Activated T-helper 1 cell treated with anti-CD3 and anti-CD28 coated beads, Interleukin-12 subunit alpha, Interleukin-12 subunit beta, Interleukin-2, Interleukin-4 antibody, amounts not matched to agents 30 ng/mL and 10 ng/mL and 1 ng/mL, durations not matched to agents 14 hours and 24 hours and 36 hours (primary cell): ENCODE data around the gene TK1. TPM values are rescaled to one million over a fixed set of nuclear protein-coding genes. Genes with fewer than 3 reads are reported as not detected.
"Not testable (repeated sequence)": the region's sequence is repeated elsewhere in the genome, so short reads cannot be mapped to it uniquely, and the experiment has no call there.

ENCODE experiments used
- DNase-seq: peaks from one replicate; pipeline ENCODE4 v3.0.0; 2021; ENCODE audit warnings: low spot score
- H3K27ac Mint-ChIP-seq: one replicate; pipeline ENCODE4 v1.8.0; 2021; ENCODE audit warnings: mild to moderate bottlenecking, mixed read lengths
- H3K27me3 Mint-ChIP-seq: one replicate; pipeline ENCODE4 v1.8.0; 2022; ENCODE audit warnings: mild to moderate bottlenecking, moderate library complexity, mixed read lengths; ENCODE audit not compliant: insufficient read depth
- H3K36me3 Mint-ChIP-seq: one replicate; pipeline ENCODE4 v1.8.0; 2021; ENCODE audit warnings: low read depth, mixed read lengths
- H3K4me1 Mint-ChIP-seq: one replicate; pipeline ENCODE4 v1.8.0; 2021; ENCODE audit warnings: low read depth, mixed read lengths
- H3K4me3 Mint-ChIP-seq: one replicate; pipeline ENCODE4 v1.8.0; 2021; ENCODE audit warnings: mild to moderate bottlenecking, moderate library complexity, mixed read lengths
- H3K9me3 Mint-ChIP-seq: one replicate; pipeline ENCODE4 v1.8.0; 2021; ENCODE audit warnings: mixed read lengths
- intact Hi-C: fragments of 100-400 bp; cut with micrococcal nuclease; formaldehyde crosslinking; loops from one replicate; pipeline ENCODE4 v1.15.1; 2024
- total RNA-seq: library from RNA; stranded (reverse); gene quantifications from 2 replicates; pipeline ENCODE4 v1.2.3, GENCODE V29; 2022

Gene TK1
- total RNA-seq, 1 donor from 2014 or later, result 66.8 TPM

DNA sequence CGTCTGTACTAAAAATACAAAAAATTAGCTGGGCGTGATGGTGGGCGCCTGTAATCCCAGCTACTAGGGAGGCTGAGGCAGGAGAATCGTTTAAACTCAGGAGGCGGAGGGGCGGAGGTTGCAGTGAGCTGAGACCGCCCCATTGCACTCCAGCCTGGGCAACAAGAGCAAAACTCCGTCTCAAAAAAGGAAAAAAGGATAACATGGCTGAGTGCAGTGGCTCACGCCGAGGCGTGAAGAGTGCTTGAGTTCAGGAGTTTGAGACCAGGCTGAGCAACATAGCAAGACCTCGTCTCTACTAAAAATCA is 47.0 kb downstream of the TK1 start:
- H3K27me3 Mint-ChIP-seq, DNase-seq, H3K4me3 Mint-ChIP-seq, H3K9me3 Mint-ChIP-seq: not testable (repeated sequence)
- Mint-ChIP-seq H3K4me1 (peaks cover 42% of the 10 kb centered on the region), H3K36me3 (peaks cover 29% of the 10 kb centered on the region), H3K27ac (peak overlapping the region; percentile 77)
- intact Hi-C loops, result loop anchor here (1.0 to 2.0 kb wide), 5 partner anchors 10 to 74 kb away; partner anchors contain the start of genes AFMID, BIRC5, SYNGR2 and TK1

DNA sequence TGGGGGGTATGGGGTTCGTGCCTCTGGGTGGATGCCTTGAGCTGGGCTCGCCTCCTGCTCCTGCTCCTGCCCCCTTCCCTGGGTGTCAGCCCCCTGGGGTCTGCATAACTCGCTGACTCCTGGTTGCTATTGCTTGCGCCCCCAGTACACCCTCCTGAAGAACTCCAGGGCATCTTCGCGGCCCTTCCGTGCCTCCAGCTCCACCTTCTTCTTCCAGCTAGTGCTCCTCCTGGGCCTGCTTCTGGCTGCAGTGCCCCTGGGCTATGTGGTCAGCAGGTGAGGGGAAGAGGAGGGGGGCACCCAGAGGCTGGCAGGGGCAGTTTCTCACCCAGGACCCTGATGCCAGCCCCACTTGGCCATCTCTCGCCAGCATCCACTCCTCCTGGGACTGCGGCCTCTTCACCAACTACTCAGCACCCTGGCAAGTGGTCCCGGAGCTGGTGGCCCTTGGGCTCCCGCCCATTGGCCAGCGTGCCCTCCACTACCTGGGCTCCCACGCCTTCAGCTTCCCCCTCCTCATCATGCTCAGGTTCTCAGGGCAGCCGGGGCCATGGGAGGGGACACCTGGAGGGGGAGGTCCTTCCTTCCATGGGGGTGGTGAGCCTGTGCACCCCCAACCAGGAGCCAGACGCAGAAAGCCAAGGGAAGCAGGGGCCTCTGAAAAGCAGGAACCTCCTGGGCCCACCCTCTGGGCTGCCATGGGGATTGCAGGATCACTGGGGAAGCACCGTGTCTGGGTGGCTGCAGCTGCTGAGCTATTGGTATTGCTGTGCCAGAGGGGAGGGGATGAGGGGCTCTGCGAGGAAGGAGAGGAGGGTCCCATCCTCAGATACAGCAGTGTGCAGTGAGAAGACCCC is 48.4 kb downstream of the TK1 start:
- Mint-ChIP-seq H3K27ac (no peak overlapping the region), H3K4me1 (peaks cover 56% of the 10 kb centered on the region), H3K9me3 (no peaks in the 10 kb centered on the region), H3K27me3 (no peaks in the 10 kb centered on the region), H3K36me3 (peaks cover 41% of the 10 kb centered on the region), H3K4me3 (no peak overlapping the region)
- intact Hi-C loops, result no loop called here
- DNase-seq, result no peak

DNA sequence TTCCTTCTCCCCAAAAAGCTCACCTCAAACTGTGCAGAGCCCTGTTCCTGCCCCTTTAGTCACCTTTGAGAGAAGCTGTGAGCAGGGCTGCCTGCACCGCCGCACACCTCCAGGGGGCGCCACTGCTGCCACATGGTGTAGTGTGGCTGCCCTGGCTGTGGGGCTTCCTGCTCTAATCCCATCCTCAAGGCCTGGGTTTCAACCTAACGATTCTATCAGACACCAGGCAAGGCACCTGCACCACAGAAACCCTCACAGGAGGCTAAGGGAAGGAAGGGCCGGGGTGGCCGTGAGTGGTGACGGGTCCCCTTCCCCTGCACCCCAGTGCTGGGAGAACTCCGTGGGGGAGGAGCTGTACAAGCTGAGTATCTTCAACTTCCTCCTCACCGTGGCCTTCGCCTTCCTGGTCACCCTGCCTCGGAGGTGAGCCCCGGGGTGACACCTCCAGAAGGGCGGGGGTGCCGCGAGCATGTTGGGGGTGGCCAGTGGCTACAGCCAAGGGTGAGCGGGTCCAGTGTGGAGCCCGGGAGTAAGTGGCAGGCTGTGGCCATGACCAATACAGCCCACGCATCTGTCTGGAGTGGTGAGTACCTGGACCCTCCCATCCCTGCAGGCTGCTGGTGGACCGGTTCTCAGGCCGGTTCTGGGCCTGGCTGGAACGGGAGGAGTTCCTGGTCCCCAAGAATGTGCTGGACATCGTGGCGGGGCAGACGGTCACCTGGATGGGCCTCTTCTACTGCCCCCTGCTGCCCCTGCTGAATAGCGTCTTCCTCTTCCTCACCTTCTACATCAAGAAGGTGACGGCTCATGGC is 49.3 kb downstream of the TK1 start:
- H3K4me3 Mint-ChIP-seq, result peak overlapping the region; percentile 7
- no peaks in the 10 kb centered on the region for H3K27me3 Mint-ChIP-seq
- peaks cover 63% of the 10 kb centered on the region for H3K4me1 Mint-ChIP-seq
- DNase-seq, result no peak
- intact Hi-C loops, result no loop called here
- H3K9me3 Mint-ChIP-seq, result no peaks in the 10 kb centered on the region
- H3K36me3 Mint-ChIP-seq, result peaks cover 48% of the 10 kb centered on the region
- H3K27ac Mint-ChIP-seq, result peak overlapping the region; percentile 74

DNA sequence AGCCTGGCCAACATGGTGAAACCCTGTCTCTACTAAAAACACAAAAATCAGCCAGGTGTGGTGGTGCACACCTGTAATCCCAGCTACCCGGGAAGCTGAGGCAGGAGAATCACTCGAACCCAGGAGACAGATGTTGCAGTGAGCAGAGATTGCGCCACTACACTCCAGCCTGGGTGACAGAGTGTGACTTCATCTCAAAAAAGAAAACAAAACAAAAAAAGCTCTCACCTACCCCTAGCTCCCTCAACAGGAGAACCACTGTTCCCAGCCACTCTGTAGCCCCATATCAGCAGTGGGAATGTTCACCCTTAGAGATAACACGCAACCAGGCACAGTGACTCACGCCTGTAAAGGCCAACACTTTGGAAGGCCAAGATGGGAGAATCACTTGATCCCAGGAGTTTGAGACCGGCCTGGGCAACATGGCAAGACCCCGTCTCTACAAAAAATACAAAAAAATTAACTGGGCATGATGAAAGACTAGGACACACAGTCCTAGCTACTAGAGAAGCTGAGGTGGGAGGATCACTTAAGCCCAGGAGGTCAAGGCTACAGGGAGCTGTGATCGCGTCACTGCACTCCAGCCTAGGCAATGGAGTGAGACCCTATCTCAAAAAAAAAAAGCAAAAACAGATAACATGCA is 50.9 kb downstream of the TK1 start:
- Mint-ChIP-seq H3K4me3 (peak overlapping the region; percentile 20), H3K9me3 (no peaks in the 10 kb centered on the region), H3K4me1 (peaks cover 63% of the 10 kb centered on the region), H3K36me3 (peaks cover 46% of the 10 kb centered on the region), H3K27ac (peak overlapping the region; percentile 68), H3K27me3 (no peaks in the 10 kb centered on the region)
- no peak for DNase-seq
- intact Hi-C loops, result no loop called here

DNA sequence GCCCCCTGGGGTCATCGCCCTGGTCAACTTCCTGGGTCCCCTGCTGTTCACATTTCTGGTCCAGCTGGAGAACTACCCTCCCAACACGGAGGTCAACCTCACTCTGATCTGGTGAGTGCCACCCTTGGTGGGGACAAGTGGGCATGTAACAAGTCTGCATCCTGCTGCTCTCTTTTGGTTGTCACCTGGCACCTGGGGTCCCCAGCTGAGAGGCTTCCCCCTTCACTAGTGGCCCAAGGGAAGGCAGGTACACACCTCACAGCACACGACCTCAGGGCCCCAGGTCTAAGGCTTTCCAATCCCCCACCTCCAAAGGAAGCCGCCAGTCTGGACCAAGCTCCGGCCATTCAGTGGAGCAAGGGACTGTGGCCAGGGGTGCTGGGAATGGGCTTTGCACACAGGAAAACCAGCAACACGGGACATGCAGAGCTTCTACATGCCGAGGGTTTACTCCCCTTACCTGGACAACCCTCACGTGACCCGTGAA is 51.9 kb downstream of the TK1 start:
- peaks cover 66% of the 10 kb centered on the region for H3K4me1 Mint-ChIP-seq

DNA sequence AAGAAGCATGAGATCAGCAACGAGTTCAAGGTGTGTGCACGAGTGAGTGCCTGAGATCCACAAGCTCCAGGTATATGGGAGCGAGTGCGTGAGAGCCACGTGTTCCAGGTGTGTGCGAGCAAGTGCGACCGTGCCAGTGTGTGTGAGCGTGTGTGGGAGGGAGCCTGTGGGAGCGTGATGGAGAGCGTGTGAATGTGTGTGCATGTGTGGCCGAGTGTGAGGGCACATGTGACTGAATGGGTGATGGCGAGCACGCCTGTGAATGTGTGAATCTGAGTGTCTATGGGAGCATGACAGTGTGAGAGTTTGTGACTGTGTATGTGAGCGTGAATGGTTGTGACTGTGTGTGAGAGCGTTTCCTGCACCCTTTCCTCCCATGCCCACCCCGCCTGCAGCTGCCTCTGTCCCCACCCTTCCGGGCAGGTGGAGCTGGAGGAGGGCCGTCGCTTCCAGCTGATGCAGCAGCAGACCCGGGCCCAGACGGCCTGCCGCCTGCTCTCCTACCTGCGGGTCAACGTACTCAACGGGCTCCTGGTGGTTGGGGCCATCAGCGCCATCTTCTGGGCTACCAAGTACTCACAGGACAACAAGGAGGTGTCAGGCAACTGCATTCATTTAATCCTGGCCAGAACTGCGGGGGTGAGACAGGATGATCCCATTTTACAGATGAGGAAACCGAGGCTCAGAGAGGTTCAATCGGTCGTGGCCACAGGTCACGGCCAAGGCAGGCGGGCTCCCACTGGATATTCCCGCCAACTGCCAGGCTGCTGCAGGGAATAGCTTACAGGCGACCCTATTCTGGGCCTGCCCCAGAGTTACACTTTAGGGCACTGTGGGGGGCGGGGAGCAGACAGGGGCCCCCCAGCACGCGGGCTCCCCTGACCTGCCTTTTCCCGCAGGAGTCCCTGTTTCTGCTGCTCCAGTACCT is 52.6 kb downstream of the TK1 start:
- Mint-ChIP-seq H3K27me3 (no peaks in the 10 kb centered on the region), H3K4me3 (peak overlapping the region; percentile 86), H3K4me1 (peaks cover 69% of the 10 kb centered on the region), H3K9me3 (no peaks in the 10 kb centered on the region), H3K27ac (peak overlapping the region; percentile 85), H3K36me3 (peaks cover 44% of the 10 kb centered on the region)
- peak; percentile 70 for DNase-seq
- intact Hi-C loops, result loop anchor here (1.0 to 5.0 kb wide), 8 partner anchors 22 to 1407 kb away; partner anchors contain the start of genes JMJD6, METTL23 and TNRC6C

More for the DNA sequence above, 51.9 kb downstream of the TK1 start:
- intact Hi-C loops, result loop anchor here (1.0 to 5.0 kb wide), 7 partner anchors 23 to 1408 kb away; partner anchors contain the start of genes JMJD6, METTL23 and TNRC6C
- no peak for DNase-seq
- Mint-ChIP-seq H3K27me3 (no peaks in the 10 kb centered on the region), H3K4me3 (peak overlapping the region; percentile 42), H3K36me3 (peaks cover 44% of the 10 kb centered on the region), H3K27ac (peak overlapping the region; percentile 40), H3K9me3 (no peaks in the 10 kb centered on the region)

DNA sequence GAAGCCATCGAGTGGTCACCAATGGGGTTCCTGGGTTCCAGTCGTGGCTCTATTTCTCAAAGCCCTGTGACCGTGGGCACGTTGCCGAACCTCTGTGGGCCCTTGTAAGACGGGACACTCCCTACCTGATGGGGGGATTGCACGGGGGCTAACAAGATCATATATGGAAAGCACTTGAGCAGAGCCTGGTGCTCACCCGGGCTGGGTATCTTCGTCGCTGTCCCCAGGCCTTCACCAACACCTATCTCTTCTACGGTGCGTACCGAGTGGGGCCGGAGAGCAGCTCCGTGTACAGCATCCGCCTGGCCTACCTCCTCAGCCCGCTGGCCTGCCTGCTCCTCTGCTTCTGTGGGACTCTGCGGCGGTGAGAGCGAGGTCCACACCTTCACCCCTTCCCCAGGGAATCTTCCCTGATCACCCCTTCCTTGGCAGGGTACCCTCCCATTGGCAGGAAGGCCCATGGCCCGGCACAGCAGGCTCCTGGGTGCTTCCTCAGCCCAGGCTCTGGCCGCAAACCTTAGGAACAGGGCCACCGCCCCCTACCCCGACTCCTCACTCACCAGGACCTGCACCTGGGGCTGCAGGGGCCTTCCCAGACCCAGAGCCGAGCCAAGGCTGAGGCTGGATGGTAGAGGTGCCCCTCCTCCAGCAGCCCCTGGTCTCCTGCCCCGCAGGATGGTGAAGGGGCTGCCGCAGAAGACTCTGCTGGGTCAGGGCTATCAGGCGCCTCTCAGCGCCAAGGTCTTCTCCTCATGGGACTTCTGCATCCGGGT is 53.5 kb downstream of the TK1 start:
- no peak for DNase-seq
- peak overlapping the region; percentile 85 for H3K27ac Mint-ChIP-seq
- peak overlapping the region; percentile 86 for H3K4me3 Mint-ChIP-seq
- H3K9me3 Mint-ChIP-seq, result no peaks in the 10 kb centered on the region
- intact Hi-C loops, result loop anchor here (2.0 to 5.0 kb wide), 6 partner anchors 113 to 1406 kb away; partner anchors contain the start of genes JMJD6, METTL23 and TNRC6C
- H3K4me1 Mint-ChIP-seq, result peaks cover 70% of the 10 kb centered on the region
- peaks cover 40% of the 10 kb centered on the region for H3K36me3 Mint-ChIP-seq
- H3K27me3 Mint-ChIP-seq, result no peaks in the 10 kb centered on the region

DNA sequence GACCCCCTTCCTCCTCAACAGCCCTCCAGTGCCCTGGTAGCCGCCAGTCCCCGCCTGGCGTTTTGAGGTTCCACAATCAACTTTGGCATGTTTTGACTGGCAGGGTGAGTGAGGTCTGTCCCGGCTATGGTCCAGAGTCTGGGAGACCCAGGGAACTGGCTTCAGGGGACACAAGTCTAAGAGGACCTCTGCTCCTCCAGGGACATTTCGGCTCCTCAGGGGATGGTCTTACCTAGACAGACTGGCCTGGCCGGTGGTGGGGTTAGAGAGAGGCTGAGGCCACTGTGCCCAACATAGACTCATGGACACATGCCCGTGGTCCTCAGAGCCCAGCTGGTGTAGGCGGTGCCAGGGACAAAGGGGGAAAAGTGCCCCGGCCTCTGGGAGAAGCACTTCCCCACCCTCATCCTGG is 54.1 kb downstream of the TK1 start:
- H3K27ac Mint-ChIP-seq, result peak overlapping the region; percentile 83
- peaks cover 68% of the 10 kb centered on the region for H3K4me1 Mint-ChIP-seq
- no peaks in the 10 kb centered on the region for H3K27me3 Mint-ChIP-seq
- H3K9me3 Mint-ChIP-seq, result no peaks in the 10 kb centered on the region
- intact Hi-C loops, result loop anchor here (2.0 to 5.0 kb wide), 6 partner anchors 112 to 1405 kb away; partner anchors contain the start of genes JMJD6, METTL23 and TNRC6C
- peak overlapping the region; percentile 86 for H3K4me3 Mint-ChIP-seq
- peaks cover 40% of the 10 kb centered on the region for H3K36me3 Mint-ChIP-seq
- no peak for DNase-seq

DNA sequence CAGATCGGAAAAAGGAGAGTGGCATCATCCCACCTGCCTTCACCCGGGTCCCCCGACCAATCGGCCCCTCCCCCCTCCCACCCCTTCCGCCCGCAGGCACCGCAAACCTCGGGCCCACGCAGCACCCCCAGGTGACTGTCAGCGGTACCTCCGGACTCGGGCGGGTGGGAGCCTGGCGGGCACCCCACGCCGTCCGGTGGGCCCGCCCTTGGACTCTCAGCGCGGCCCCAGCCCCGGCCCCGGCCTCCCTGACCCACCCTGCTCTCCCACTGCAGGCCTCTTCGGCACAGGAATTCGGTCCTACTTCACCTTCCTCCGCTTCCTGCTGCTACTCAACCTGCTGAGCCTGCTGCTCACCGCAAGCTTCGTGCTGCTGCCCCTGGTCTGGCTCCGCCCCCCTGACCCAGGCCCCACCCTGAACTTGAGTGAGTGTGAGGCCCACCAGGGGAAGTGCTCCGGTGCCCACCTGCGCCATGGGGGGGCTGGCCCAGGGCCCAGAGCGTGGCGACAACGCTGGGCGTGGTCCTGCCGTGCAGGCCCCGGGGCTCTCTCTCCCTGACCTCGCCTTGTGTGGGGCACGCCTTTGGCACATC is 54.7 kb downstream of the TK1 start:
- H3K27ac Mint-ChIP-seq, result peak overlapping the region; percentile 83
- H3K36me3 Mint-ChIP-seq, result peaks cover 39% of the 10 kb centered on the region
- H3K4me3 Mint-ChIP-seq, result peak overlapping the region; percentile 86
- no peaks in the 10 kb centered on the region for H3K9me3 Mint-ChIP-seq
- DNase-seq, result peak; percentile 65
- intact Hi-C loops, result loop anchor here (2.0 to 5.0 kb wide), 6 partner anchors 111 to 1405 kb away; partner anchors contain the start of genes JMJD6, METTL23 and TNRC6C
- peaks cover 65% of the 10 kb centered on the region for H3K4me1 Mint-ChIP-seq
- H3K27me3 Mint-ChIP-seq, result no peaks in the 10 kb centered on the region

DNA sequence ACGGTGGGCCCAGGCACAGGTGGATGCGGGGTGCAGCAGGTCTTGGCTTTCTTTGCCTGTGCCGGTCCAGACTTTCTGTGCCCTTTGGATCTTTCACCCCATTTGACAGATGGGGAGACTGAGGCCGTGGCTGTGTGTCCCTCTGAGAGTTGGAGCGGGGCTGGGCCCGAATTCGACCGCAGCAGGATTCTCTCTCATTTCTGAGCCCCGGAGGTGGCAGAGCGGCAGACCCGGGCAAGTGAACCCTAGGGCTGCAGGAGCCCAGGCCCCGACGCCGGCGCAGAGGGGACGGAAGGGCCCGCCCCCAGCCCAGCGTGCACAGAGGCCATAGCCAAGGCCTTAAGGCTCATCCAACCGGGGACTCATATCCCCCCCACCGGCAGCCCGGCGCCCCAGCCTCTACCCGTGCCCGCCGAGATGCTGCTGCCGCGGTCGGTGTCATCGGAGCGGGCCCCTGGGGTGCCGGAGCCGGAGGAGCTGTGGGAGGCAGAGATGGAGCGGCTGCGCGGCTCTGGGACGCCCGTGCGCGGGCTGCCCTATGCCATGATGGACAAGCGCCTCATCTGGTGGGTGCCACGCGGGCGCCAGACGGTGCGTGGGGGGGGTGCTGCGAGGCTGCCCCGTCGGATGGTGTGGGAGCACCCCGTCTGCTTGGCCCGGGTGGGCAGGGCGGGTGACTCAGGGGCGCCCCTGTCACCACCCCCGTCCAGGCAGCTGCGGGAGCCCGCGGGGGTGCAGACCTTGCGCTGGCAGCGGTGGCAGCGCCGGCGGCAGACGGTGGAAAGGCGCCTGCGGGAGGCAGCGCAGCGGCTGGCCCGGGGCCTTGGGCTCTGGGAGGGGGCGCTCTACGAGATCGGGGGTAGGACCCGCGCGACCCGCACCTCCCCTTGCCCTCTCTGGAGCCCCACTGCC is 55.4 kb downstream of the TK1 start:
- H3K27me3 Mint-ChIP-seq, result no peaks in the 10 kb centered on the region
- intact Hi-C loops, result loop anchor here (2.0 to 5.0 kb wide), 6 partner anchors 111 to 1404 kb away; partner anchors contain the start of genes JMJD6, METTL23 and TNRC6C
- DNase-seq, result peak; percentile 48
- peaks cover 62% of the 10 kb centered on the region for H3K4me1 Mint-ChIP-seq
- no peaks in the 10 kb centered on the region for H3K9me3 Mint-ChIP-seq
- H3K4me3 Mint-ChIP-seq, result peak overlapping the region; percentile 98
- H3K36me3 Mint-ChIP-seq, result peaks cover 37% of the 10 kb centered on the region
- peak overlapping the region; percentile 99 for H3K27ac Mint-ChIP-seq
